GM12892 (cell line): ENCODE measurements around the gene PIP5K1C.

Experiments
- POLR2A ChIP-seq: IDR thresholded peaks from 2 replicates; pipeline ENCODE4 v1.6.1; 2011; ENCODE audit warnings: low read depth, low read length, control low read depth
- POLR2AphosphoS5 ChIP-seq: IDR thresholded peaks from 2 replicates; pipeline ENCODE4 v1.6.1; 2011; ENCODE audit warnings: low read depth, low read length, control low read depth

GRCh38 chr19:3605361-3605760, 94.9 kb downstream of the PIP5K1C start:
- TF ChIP-seq POLR2AphosphoS5 = no peak
- TF ChIP-seq POLR2A = no peak
